Spleen (tissue), 11 donors: ENCODE data around the gene SEPTIN5. TPM values are rescaled to one million over a fixed set of nuclear protein-coding genes. Genes with fewer than 3 reads are reported as not detected.

Experiments
- DNase-seq: peaks from one replicate; pipeline ENCODE4 v3.0.0-alpha.2; 2020
- H3K27ac ChIP-seq, 8 donors: fragments of 200-600 bp; sonication (generic) in 7 of 8; 1 replicate in 4 of 8; 2 replicates in 4 of 8; pipeline versions ENCODE4 v1.5.0 to v1.8.0; 2016 to 2021; ENCODE audit warnings: inconsistent platforms in 4 of 8, mild to moderate bottlenecking in 4 of 8, moderate library complexity in 1 of 8
- H3K27me3 ChIP-seq, 7 donors: fragments of 200-600 bp; sonication (generic) in 6 of 7; replicated peaks in 1 of 7; 1 replicate in 4 of 7; 2 replicates in 3 of 7; pipeline versions ENCODE4 v1.5.0 to v1.8.0; 2016 to 2021; ENCODE audit warnings: inconsistent platforms in 3 of 7, mild to moderate bottlenecking in 1 of 7
- H3K36me3 ChIP-seq, 6 donors: fragments of 200-600 bp; sonication (generic) in 5 of 6; 1 replicate in 4 of 6; 2 replicates in 2 of 6; pipeline versions ENCODE4 v1.5.0 to v1.8.0; 2016 to 2021; ENCODE audit warnings: inconsistent platforms in 2 of 6
- H3K4me1 ChIP-seq, 6 donors: fragments of 200-600 bp; sonication (generic) in 5 of 6; 1 replicate in 3 of 6; 2 replicates in 3 of 6; pipeline versions ENCODE4 v1.5.0 to v1.8.0; 2016 to 2021; ENCODE audit warnings: inconsistent platforms in 3 of 6
- H3K4me3 ChIP-seq, 8 donors: fragments of 200-600 bp; sonication (generic) in 7 of 8; 1 replicate in 4 of 8; 2 replicates in 4 of 8; pipeline versions ENCODE4 v1.5.0 to v1.8.0; 2016 to 2021; ENCODE audit warnings: inconsistent platforms in 4 of 8, mild to moderate bottlenecking in 4 of 8, moderate library complexity in 2 of 8
- H3K9me3 ChIP-seq, 8 donors: fragments of 200-600 bp; sonication (generic) in 7 of 8; 1 replicate in 4 of 8; 2 replicates in 4 of 8; pipeline versions ENCODE4 v1.5.0 to v1.8.0; 2016 to 2021; ENCODE audit warnings: inconsistent platforms in 4 of 8
- POLR2A ChIP-seq, 3 donors: fragments of 450-650 bp; IDR thresholded peaks; one replicate each; pipeline ENCODE4 v1.5.1; 2017; ENCODE audit warnings: antibody characterized with exemption in 3 of 3, mild to moderate bottlenecking in 1 of 3
- POLR2AphosphoS5 ChIP-seq, 3 donors: sonication (generic); formaldehyde crosslinking; IDR thresholded peaks; one replicate each; pipeline ENCODE4 v1.5.1; 2017; ENCODE audit warnings: antibody characterized with exemption in 3 of 3
- WGBS, 5 donors: extraction: QIAGEN DNeasy Blood & Tissue Kit in 3 of 5; methylation state at CpG; one replicate each; pipeline versions ENCODE4 v1.1.5 to v1.1.7; 2013 to 2018; 5-methylcytosine and 5-hydroxymethylcytosine counted together
- intact Hi-C: fragments of 100-400 bp; cut with DNase I; formaldehyde crosslinking; loops from one replicate; pipeline ENCODE4 v1.15.0; 2023; ENCODE audit warnings: low total_unique reads
- polyA plus RNA-seq, 3 donors: library from polyadenylated mRNA; stranded (reverse); fragments of 200-250 nt; gene quantifications; one replicate each; pipeline ENCODE4 v1.2.1, GENCODE V29; 2013
- total RNA-seq, 7 donors: library from RNA; depleted of rRNA in 3 of 7; stranded (reverse); fragments of >200 nt in 3 of 7; fragmentation: NEBNext Ultra II Directional in 4 of 7; extraction: Animal tissue kit (Norgen Biotek cat#: 25700) in 4 of 7; gene quantifications; one replicate each; pipeline versions ENCODE4 v1.1.0 to v1.2.1, GENCODE V29; 2016 to 2021
- TF ChIP-seq, protein P1 (sequence below), 11 experiments: fragments of 200-600 bp in 7 of 11; fragments of 450-650 bp in 4 of 11; sonication (generic) in 4 of 11; IDR thresholded peaks in 8 of 11; conservative IDR thresholded peaks in 3 of 11; 1 replicate in 7 of 11; 2 replicates in 4 of 11; pipeline versions ENCODE4 v1.4.0 to v1.8.0; 2016 to 2021; ENCODE audit warnings: antibody characterized with exemption in 11 of 11, inconsistent platforms in 4 of 11, mild to moderate bottlenecking in 1 of 11
- donor health status: healthy with polysubstance abuse.
- donor health status: DM: no; HTN: no; CAD: no; lungs with moderate emphysema.
- donor health status: DM: no; HTN: no; CAD: no.
- donor health status: Bipolar disorder and iron deficiency.
- donor health status: healthy.
- donor health status: DM: no; HTN: no; CAD: no.
- donor health status: DM: yes; HTN: yes; CAD: no.

SEPTIN5 gene
- total and polyA plus RNA-seq, 10 donors, result 4.0 to 19.2 (median 11.8) TPM

DNA sequence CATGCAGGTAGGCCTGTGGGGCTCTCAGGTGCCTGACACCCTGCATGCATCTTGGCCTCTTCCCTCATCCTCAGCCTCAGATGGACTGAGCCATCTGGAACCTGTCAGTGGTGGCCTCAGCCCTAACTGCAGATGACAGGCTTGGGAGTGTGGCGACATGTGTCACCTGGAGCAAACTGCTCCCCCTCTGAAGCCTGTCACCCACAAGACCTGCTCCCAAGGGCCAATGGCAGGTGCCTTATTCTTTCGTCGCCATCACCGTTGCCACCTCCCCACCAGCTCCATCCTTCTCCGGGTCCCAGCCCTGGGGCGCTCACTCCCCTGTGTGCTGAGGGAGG lies 3.6 kb upstream of the SEPTIN5 start:
- Histone ChIP-seq H3K9me3 (no peaks in the 10 kb centered on the region), H3K36me3 (no peaks in the 10 kb centered on the region), H3K27me3 (peaks cover 0 to 80% (median 25%) of the 10 kb centered on the region in 7 donors), H3K4me1 (peaks cover 0 to 31% (median 14%) of the 10 kb centered on the region in 6 donors), H3K27ac (no peak overlapping the region), H3K4me3 (no peak overlapping the region)
- DNase-seq, result peak; percentile 56
- TF ChIP-seq, protein P1, sequence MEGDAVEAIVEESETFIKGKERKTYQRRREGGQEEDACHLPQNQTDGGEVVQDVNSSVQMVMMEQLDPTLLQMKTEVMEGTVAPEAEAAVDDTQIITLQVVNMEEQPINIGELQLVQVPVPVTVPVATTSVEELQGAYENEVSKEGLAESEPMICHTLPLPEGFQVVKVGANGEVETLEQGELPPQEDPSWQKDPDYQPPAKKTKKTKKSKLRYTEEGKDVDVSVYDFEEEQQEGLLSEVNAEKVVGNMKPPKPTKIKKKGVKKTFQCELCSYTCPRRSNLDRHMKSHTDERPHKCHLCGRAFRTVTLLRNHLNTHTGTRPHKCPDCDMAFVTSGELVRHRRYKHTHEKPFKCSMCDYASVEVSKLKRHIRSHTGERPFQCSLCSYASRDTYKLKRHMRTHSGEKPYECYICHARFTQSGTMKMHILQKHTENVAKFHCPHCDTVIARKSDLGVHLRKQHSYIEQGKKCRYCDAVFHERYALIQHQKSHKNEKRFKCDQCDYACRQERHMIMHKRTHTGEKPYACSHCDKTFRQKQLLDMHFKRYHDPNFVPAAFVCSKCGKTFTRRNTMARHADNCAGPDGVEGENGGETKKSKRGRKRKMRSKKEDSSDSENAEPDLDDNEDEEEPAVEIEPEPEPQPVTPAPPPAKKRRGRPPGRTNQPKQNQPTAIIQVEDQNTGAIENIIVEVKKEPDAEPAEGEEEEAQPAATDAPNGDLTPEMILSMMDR (IDR thresholded peaks at IDR 0.05 in 8 of 11, conservative IDR thresholded peaks at IDR 0.05 in 3 of 11), result no peak
- no peak for TF ChIP-seq POLR2A (IDR thresholded peaks at IDR 0.05)
- TF ChIP-seq POLR2AphosphoS5 (IDR thresholded peaks at IDR 0.05), result no peak
- intact Hi-C loops, result no loop called here
- WGBS, 5 donors, result 88 to 96% (median 92%) methylated on average over 6 of the region's 6 CpGs

DNA sequence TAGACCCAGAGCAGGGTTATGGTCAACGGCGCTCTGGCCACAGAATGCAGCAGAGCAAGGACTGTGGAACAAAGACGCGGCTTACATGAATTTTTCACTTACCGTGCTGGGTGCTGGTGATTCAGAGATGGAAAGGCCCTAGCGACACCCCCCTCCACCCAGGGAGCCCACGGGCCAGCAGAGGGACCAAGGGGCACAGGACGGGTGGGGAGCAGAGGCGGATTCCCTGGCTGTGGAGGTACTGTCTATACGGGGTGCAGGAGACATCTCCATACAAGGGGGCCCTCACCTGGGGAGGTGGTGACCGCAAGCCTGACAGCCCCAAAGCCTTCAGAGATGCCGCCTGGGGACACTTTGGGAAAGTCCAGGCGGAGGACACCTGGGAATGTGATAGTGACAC lies 1.1 kb upstream of the SEPTIN5 start:
- no peak overlapping the region for H3K27ac ChIP-seq
- no peaks in the 10 kb centered on the region for H3K36me3 ChIP-seq
- H3K4me3 ChIP-seq, result peak overlapping the region in 1 of 8 donors; percentile 53
- no peaks in the 10 kb centered on the region for H3K9me3 ChIP-seq
- intact Hi-C loops, result no loop called here
- peaks cover 0 to 82% (median 31%) of the 10 kb centered on the region in 7 donors for H3K27me3 ChIP-seq
- DNase-seq, result peak; percentile 52
- WGBS, 5 donors, result 88 to 97% (median 92%) methylated on average over 9 to 13 of the region's 13 CpGs
- H3K4me1 ChIP-seq, result peaks cover 0 to 51% (median 28%) of the 10 kb centered on the region in 6 donors
- TF ChIP-seq POLR2AphosphoS5 (IDR thresholded peaks at IDR 0.05), result no peak
- TF ChIP-seq, protein P1 (IDR thresholded peaks at IDR 0.05 in 8 of 11, conservative IDR thresholded peaks at IDR 0.05 in 3 of 11), result no peak
- no peak for TF ChIP-seq POLR2A (IDR thresholded peaks at IDR 0.05)

DNA sequence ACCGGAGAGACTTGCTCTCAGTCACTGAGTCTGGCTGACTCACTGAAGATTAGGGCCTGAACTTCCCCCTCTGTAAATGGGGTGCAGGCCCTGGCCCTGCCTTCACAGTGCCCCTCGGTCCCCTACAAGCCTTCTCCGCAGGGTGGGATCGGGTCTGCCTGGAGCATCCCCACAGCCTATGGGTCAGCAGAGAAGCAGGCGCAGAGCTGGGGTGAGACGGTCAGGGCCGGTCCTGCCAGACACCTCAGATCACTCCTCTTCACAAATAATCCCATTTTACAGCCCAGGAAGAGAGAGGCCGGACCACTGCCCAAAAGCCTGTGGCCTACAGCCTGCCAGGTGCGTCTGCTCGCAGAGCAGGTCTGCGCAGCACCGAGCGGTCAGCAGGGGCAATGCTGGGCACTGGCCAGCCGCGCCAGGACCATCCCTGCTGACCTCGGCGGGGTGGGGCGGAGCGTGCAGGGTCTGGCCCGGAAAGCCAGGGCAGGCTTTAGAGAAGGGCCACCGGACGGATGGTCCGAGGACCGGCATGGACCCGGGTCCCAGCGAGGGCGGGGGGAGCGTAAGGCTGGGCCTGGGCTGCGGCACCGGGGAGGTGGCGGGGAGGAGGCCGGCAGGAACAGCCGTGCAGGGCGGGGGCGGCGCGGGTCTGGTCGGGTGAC lies 522 bp upstream of the SEPTIN5 start:
- DNase-seq, result peak; percentile 81
- peak overlapping the region in 1 of 8 donors; percentile 37 for H3K27ac ChIP-seq

DNA sequence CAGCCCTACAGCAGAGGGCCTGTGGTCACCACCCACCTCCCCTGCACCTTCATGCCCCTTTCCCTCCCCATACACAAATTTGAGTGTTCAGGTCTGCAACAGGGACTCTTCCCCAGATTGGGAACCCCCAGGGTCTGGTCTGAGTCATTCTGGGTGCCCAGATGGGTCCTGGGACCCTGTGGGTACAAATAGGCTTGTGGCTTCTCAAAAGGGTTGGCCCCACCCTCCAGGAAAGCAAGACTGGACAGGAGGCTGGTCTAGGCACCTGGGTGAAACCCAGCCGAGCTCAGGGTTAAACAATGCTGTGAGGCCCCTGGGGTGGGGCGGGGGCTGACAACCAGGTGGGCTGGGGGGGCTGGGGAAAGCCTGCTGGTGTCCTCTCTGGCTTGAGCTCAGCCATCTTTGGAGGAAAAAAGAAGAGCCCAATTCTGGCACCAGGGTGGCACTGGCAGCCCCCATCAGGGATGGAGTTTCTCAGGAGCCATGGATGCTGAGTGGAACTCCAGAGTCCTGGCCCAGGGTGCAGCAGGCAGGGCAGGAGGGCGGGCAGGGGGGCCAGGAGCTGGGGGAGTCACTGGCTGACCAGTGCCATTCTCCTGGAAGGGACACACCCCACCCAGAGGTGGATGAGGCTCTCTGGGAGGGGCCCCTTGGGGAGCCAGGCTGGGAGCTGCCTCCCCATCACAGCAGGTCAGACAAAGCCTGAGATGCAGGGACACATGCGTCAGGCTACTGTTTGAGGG lies 1.1 kb downstream of the SEPTIN5 start:
- Histone ChIP-seq H3K4me3 (peak overlapping the region in 7 of 8 donors; percentile 38 to 73 (median 53)), H3K36me3 (peaks cover 0 to 12% (median 0%) of the 10 kb centered on the region in 6 donors), H3K4me1 (peaks cover 9 to 62% (median 39%) of the 10 kb centered on the region in 6 donors), H3K9me3 (no peaks in the 10 kb centered on the region), H3K27ac (peak overlapping the region in 1 of 8 donors; percentile 74), H3K27me3 (peaks cover 0 to 83% (median 49%) of the 10 kb centered on the region in 7 donors)
- no peak for TF ChIP-seq POLR2A (IDR thresholded peaks at IDR 0.05)
- TF ChIP-seq POLR2AphosphoS5 (IDR thresholded peaks at IDR 0.05), result no peak
- TF ChIP-seq, protein P1 (IDR thresholded peaks at IDR 0.05 in 8 of 11, conservative IDR thresholded peaks at IDR 0.05 in 3 of 11), result no peak
- 61 to 82% (median 74%) methylated on average over 2 to 4 of the region's 4 CpGs for WGBS, 5 donors
- DNase-seq, result peak; percentile 72
- intact Hi-C loops, result no loop called here

More for the DNA sequence above, 522 bp upstream of the SEPTIN5 start:
- peak overlapping the region in 7 of 8 donors; percentile 13 to 73 (median 53) for H3K4me3 ChIP-seq
- no peaks in the 10 kb centered on the region for H3K36me3 ChIP-seq
- TF ChIP-seq POLR2AphosphoS5 (IDR thresholded peaks at IDR 0.05) (peak in 1 of 3 donors; percentile 9), POLR2A (IDR thresholded peaks at IDR 0.05) (no peak)
- no peaks in the 10 kb centered on the region for H3K9me3 ChIP-seq
- peaks cover 3 to 53% (median 34%) of the 10 kb centered on the region in 6 donors for H3K4me1 ChIP-seq
- intact Hi-C loops, result no loop called here
- WGBS, 5 donors, result 28 to 50% (median 32%) methylated on average over 17 to 38 of the region's 38 CpGs
- peaks cover 0 to 82% (median 37%) of the 10 kb centered on the region in 7 donors for H3K27me3 ChIP-seq
